Activated T-cell treated with anti-CD3 and anti-CD28 coated beads, Interleukin-2, amount 50 U/mL, for 4 hours (primary cell): ENCODE results near the gene KIRREL1. TPM values are rescaled to one million over a fixed set of nuclear protein-coding genes. Genes with fewer than 3 reads are reported as not detected.
A peak's percentile ranks its signal among the peaks of the same experiment; 100 is the strongest.

ENCODE experiments used
- ATAC-seq, 2 donors: fragments of 200-7000 bp; cut with Tn5 transposase; one replicate each; pipeline ENCODE4 v1.10.0; 2021
- DNase-seq: peaks from one replicate; pipeline ENCODE4 v3.0.0-alpha.2; 2020
- H3K27me3 Mint-ChIP-seq: one replicate; pipeline ENCODE4 v1.8.0; 2021; ENCODE audit warnings: low read depth, mixed read lengths
- H3K36me3 Mint-ChIP-seq: one replicate; pipeline ENCODE4 v1.8.0; 2022; ENCODE audit warnings: mixed read lengths; ENCODE audit not compliant: insufficient read depth
- H3K4me1 Mint-ChIP-seq: one replicate; pipeline ENCODE4 v1.8.0; 2021; ENCODE audit warnings: low read depth, mixed read lengths
- H3K4me3 Mint-ChIP-seq: one replicate; pipeline ENCODE4 v1.8.0; 2021; ENCODE audit warnings: mild to moderate bottlenecking, moderate library complexity, mixed read lengths
- H3K9me3 Mint-ChIP-seq: one replicate; pipeline ENCODE4 v1.8.0; 2021; ENCODE audit warnings: mixed read lengths
- total RNA-seq, 3 donors: library from RNA; stranded (reverse); gene quantifications; one replicate each; pipeline ENCODE4 v1.2.1, GENCODE V29; 2021

Gene KIRREL1
- total RNA-seq, 3 donors from 2014 or later: 0.15 to 0.29 (median 0.16) TPM

- H3K4me1 Mint-ChIP-seq: no peaks in the 10 kb centered on the region
- H3K27me3 Mint-ChIP-seq: peaks cover 28% of the 10 kb centered on the region
- DNase-seq (no peak), ATAC-seq (no peak)
- no peaks in the 10 kb centered on the region for H3K9me3 Mint-ChIP-seq
- H3K4me3 Mint-ChIP-seq: no peak overlapping the region
- no peaks in the 10 kb centered on the region for H3K36me3 Mint-ChIP-seq
Measured at GRCh38 chr1:157988002-157988401, 5.4 kb upstream of the KIRREL1 start.

- peaks cover 48% of the 10 kb centered on the region for H3K27me3 Mint-ChIP-seq
- H3K36me3 Mint-ChIP-seq: no peaks in the 10 kb centered on the region
- no peak overlapping the region for H3K4me3 Mint-ChIP-seq
- peak; percentile 35 to 61 for ATAC-seq
- no peaks in the 10 kb centered on the region for H3K9me3 Mint-ChIP-seq
- DNase-seq: no peak
- peaks cover 6% of the 10 kb centered on the region for H3K4me1 Mint-ChIP-seq
Measured at GRCh38 chr1:157992031-157992832, 1.2 kb upstream of the KIRREL1 start.

GRCh38 chr1:157992833-157993146, 655 bp upstream of the KIRREL1 start:
- ATAC-seq (no peak), DNase-seq (no peak)
- peaks cover 6% of the 10 kb centered on the region for H3K4me1 Mint-ChIP-seq

GRCh38 chr1:157993918-157994605, 617 bp downstream of the KIRREL1 start:
- H3K4me3 Mint-ChIP-seq: no peak overlapping the region

More at GRCh38 chr1:157992833-157993146, 655 bp upstream of the KIRREL1 start:
- H3K27me3 Mint-ChIP-seq: peaks cover 51% of the 10 kb centered on the region
- H3K9me3 Mint-ChIP-seq: no peaks in the 10 kb centered on the region
- H3K4me3 Mint-ChIP-seq: no peak overlapping the region
- H3K36me3 Mint-ChIP-seq: no peaks in the 10 kb centered on the region

GRCh38 chr1:157994704-157995582, 1.5 kb downstream of the KIRREL1 start:
- DNase-seq (no peak), ATAC-seq (no peak)
- H3K36me3 Mint-ChIP-seq: no peaks in the 10 kb centered on the region
- H3K9me3 Mint-ChIP-seq: no peaks in the 10 kb centered on the region
- H3K4me3 Mint-ChIP-seq: peak overlapping the region; percentile 7
- H3K4me1 Mint-ChIP-seq: peaks cover 6% of the 10 kb centered on the region
- peaks cover 52% of the 10 kb centered on the region for H3K27me3 Mint-ChIP-seq

More at GRCh38 chr1:157993918-157994605, 617 bp downstream of the KIRREL1 start:
- H3K27me3 Mint-ChIP-seq: peaks cover 51% of the 10 kb centered on the region
- no peak for ATAC-seq
- no peak for DNase-seq
- no peaks in the 10 kb centered on the region for H3K36me3 Mint-ChIP-seq
- H3K4me1 Mint-ChIP-seq: peaks cover 6% of the 10 kb centered on the region
- H3K9me3 Mint-ChIP-seq: no peaks in the 10 kb centered on the region

- Mint-ChIP-seq H3K36me3 (no peaks in the 10 kb centered on the region), H3K27me3 (peaks cover 49% of the 10 kb centered on the region), H3K4me3 (no peak overlapping the region), H3K4me1 (peaks cover 6% of the 10 kb centered on the region), H3K9me3 (no peaks in the 10 kb centered on the region)
- DNase-seq (no peak), ATAC-seq (no peak)
Measured at GRCh38 chr1:157995583-157996169, 2.2 kb downstream of the KIRREL1 start.

GRCh38 chr1:157996433-157996832, 3.0 kb downstream of the KIRREL1 start:
- peaks cover 45% of the 10 kb centered on the region for H3K27me3 Mint-ChIP-seq
- DNase-seq (no peak), ATAC-seq (no peak)
- no peaks in the 10 kb centered on the region for H3K9me3 Mint-ChIP-seq
- no peaks in the 10 kb centered on the region for H3K36me3 Mint-ChIP-seq
- H3K4me3 Mint-ChIP-seq: no peak overlapping the region
- H3K4me1 Mint-ChIP-seq: peaks cover 6% of the 10 kb centered on the region

GRCh38 chr1:158000507-158000906, 7.1 kb downstream of the KIRREL1 start:
- DNase-seq: no peak
- Mint-ChIP-seq H3K36me3 (no peaks in the 10 kb centered on the region), H3K4me3 (no peak overlapping the region), H3K4me1 (no peaks in the 10 kb centered on the region), H3K9me3 (no peaks in the 10 kb centered on the region), H3K27me3 (peaks cover 19% of the 10 kb centered on the region)
- no peak for ATAC-seq

GRCh38 chr1:158002022-158002630, 8.7 kb downstream of the KIRREL1 start:
- Mint-ChIP-seq H3K9me3 (no peaks in the 10 kb centered on the region), H3K36me3 (no peaks in the 10 kb centered on the region), H3K4me3 (no peak overlapping the region), H3K4me1 (no peaks in the 10 kb centered on the region), H3K27me3 (peaks cover 15% of the 10 kb centered on the region)
- ATAC-seq: no peak
- no peak for DNase-seq

GRCh38 chr1:158002631-158003405, 9.4 kb downstream of the KIRREL1 start:
- Mint-ChIP-seq H3K9me3 (no peaks in the 10 kb centered on the region), H3K4me3 (no peak overlapping the region), H3K4me1 (no peaks in the 10 kb centered on the region), H3K27me3 (peaks cover 15% of the 10 kb centered on the region), H3K36me3 (no peaks in the 10 kb centered on the region)
- ATAC-seq (no peak), DNase-seq (no peak)

GRCh38 chr1:158003406-158003800, 10.0 kb downstream of the KIRREL1 start:
- DNase-seq (no peak), ATAC-seq (no peak)
- Mint-ChIP-seq H3K4me1 (no peaks in the 10 kb centered on the region), H3K27me3 (peaks cover 18% of the 10 kb centered on the region), H3K9me3 (no peaks in the 10 kb centered on the region), H3K4me3 (no peak overlapping the region), H3K36me3 (no peaks in the 10 kb centered on the region)

GRCh38 chr1:158005224-158005623, 11.8 kb downstream of the KIRREL1 start:
- no peaks in the 10 kb centered on the region for H3K4me1 Mint-ChIP-seq
- H3K27me3 Mint-ChIP-seq: peaks cover 19% of the 10 kb centered on the region
- ATAC-seq: no peak
- no peaks in the 10 kb centered on the region for H3K9me3 Mint-ChIP-seq
- H3K36me3 Mint-ChIP-seq: no peaks in the 10 kb centered on the region
- DNase-seq: no peak
- no peak overlapping the region for H3K4me3 Mint-ChIP-seq

- Mint-ChIP-seq H3K36me3 (no peaks in the 10 kb centered on the region), H3K9me3 (no peaks in the 10 kb centered on the region), H3K27me3 (peaks cover 26% of the 10 kb centered on the region), H3K4me3 (no peak overlapping the region), H3K4me1 (no peaks in the 10 kb centered on the region)
- no peak for ATAC-seq
- DNase-seq: no peak
Measured at GRCh38 chr1:158007180-158007579, 13.7 kb downstream of the KIRREL1 start.
